Tibial nerve (tissue), 4 donors: ENCODE measurements around the gene CACNA1B. TPM values are rescaled to one million over a fixed set of nuclear protein-coding genes. Genes with fewer than 3 reads are reported as not detected.

ENCODE experiments used
- DNase-seq, 2 donors: peaks; one replicate each; pipeline ENCODE4 v3.0.0-alpha.2; 2019; ENCODE audit warnings: low spot score in 2 of 2
- H3K27ac ChIP-seq, 4 donors: fragments of 200-600 bp; sonication (generic) in 3 of 4; one replicate each; pipeline ENCODE4 v1.5.1; 2017 to 2019; ENCODE audit warnings: mild to moderate bottlenecking in 1 of 4
- H3K27me3 ChIP-seq, 2 donors: fragments of 200-600 bp; sonication (generic) in 1 of 2; one replicate each; pipeline versions ENCODE4 v1.5.1 to v1.6.0; 2017 to 2019
- H3K36me3 ChIP-seq, 3 donors: fragments of 200-600 bp; sonication (generic); one replicate each; pipeline ENCODE4 v1.5.1; 2018 to 2019
- H3K4me1 ChIP-seq, 4 donors: fragments of 200-600 bp; sonication (generic) in 3 of 4; one replicate each; pipeline ENCODE4 v1.5.1; 2017 to 2019
- H3K4me3 ChIP-seq, 4 donors: fragments of 200-600 bp; sonication (generic) in 3 of 4; one replicate each; pipeline ENCODE4 v1.5.1; 2017 to 2019; ENCODE audit warnings: mild to moderate bottlenecking in 1 of 4, moderate library complexity in 1 of 4
- H3K9me3 ChIP-seq, 4 donors: fragments of 200-600 bp; sonication (generic) in 3 of 4; one replicate each; pipeline ENCODE4 v1.5.1; 2017 to 2019
- EP300 ChIP-seq, 2 donors: sonication (generic); formaldehyde crosslinking; IDR thresholded peaks; one replicate each; pipeline ENCODE4 v1.6.1; 2017; ENCODE audit warnings: antibody characterized with exemption in 2 of 2, mild to moderate bottlenecking in 1 of 2
- POLR2A ChIP-seq, 2 donors: fragments of 450-650 bp; IDR thresholded peaks; one replicate each; pipeline ENCODE4 v1.6.1; 2017; ENCODE audit warnings: antibody characterized with exemption in 2 of 2, mild to moderate bottlenecking in 2 of 2, moderate library complexity in 2 of 2
- WGBS, 2 donors: methylation state at CpG; one replicate each; pipeline ENCODE4 v1.1.5; 2018; 5-methylcytosine and 5-hydroxymethylcytosine counted together
- total RNA-seq, 4 donors: library from RNA; depleted of rRNA; stranded (reverse); fragments of >200 nt; gene quantifications; one replicate each; pipeline ENCODE4 v1.1.0, GENCODE V29; 2016
- TF ChIP-seq, protein P1 (sequence below), 5 experiments: fragments of 200-600 bp in 3 of 5; fragments of 450-650 bp in 2 of 5; sonication (generic) in 3 of 5; IDR thresholded peaks; one replicate each; pipeline ENCODE4 v1.5.1; 2016 to 2019; ENCODE audit warnings: antibody characterized with exemption in 5 of 5, mild to moderate bottlenecking in 3 of 5, moderate library complexity in 2 of 5

The CACNA1B gene
- total RNA-seq, 4 donors from 2014 or later, result under 0.01 TPM; not detected in 2

DNA sequence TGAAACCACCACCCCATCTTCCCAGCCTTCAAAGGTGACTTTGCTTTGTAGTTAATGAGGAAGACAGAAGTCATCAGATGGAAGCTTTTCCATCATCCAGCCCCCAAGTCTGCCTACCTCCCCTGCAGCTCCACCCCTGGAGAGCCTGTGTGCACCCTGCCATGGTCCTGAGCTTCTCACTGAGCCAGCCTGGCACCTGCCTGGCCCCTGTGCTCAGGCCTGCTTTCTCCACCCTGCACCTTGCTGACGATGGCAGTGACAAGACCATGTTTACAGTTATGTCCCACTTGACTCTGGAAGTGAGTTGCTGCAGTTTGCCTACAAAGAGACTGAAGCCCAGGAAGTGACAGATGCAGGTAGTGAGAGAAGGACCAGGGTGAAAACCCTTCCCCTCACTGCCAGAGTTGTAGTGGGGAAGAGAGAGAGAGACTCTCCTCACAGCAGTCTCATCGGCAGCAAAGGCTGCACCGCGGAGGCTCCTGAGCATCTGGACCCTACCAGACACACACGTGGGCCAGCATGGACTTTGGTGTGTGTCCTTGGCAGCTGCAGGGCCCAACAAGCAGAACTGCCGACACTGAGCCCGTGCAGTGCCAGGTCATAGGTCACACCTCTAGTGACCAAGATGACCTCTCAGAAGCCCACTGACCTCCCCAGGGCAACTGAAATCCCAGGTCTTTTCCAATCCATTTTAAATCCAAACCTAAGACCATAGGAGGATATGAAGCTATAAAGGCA lies 107.1 kb downstream of the CACNA1B start:
- H3K27me3 ChIP-seq, result peaks cover 0 to 4% of the 10 kb centered on the region in 2 donors
- H3K36me3 ChIP-seq, result no peaks in the 10 kb centered on the region
- no peak for DNase-seq
- H3K4me3 ChIP-seq, result no peak overlapping the region
- no peak overlapping the region for H3K27ac ChIP-seq
- no peaks in the 10 kb centered on the region for H3K4me1 ChIP-seq
- H3K9me3 ChIP-seq, result peaks cover 0 to 7% (median 0%) of the 10 kb centered on the region in 4 donors
- 67 to 90% methylated on average over 7 of the region's 7 CpGs for WGBS, 2 donors
- no peak for TF ChIP-seq EP300 (IDR thresholded peaks at IDR 0.05)
- no peak for TF ChIP-seq POLR2A (IDR thresholded peaks at IDR 0.05)

DNA sequence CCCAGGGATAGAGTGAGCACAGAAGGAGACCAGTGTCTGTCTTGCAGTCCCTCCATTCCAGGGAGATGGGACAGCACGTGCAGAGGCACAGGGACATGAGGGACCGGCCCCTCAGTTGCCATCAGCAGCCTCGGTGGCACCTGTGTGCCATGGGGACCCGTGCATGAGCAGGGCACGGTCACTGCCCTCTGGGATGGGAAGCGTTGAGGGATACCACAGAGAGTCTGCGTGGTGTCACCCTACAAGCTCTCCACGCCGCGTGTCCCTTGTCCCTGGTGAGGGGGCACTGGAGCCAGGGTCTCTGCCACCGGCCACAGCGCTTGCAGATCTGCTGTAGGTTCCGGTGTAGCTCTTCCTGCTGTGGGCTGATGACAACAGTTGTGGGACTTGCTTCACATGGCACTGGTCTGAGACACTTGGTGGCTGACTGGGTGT lies 108.1 kb downstream of the CACNA1B start:
- Histone ChIP-seq H3K27me3 (peaks cover 0 to 4% of the 10 kb centered on the region in 2 donors), H3K36me3 (no peaks in the 10 kb centered on the region), H3K4me3 (no peak overlapping the region), H3K27ac (no peak overlapping the region), H3K4me1 (no peaks in the 10 kb centered on the region), H3K9me3 (peaks cover 0 to 7% (median 0%) of the 10 kb centered on the region in 4 donors)
- no peak for DNase-seq
- TF ChIP-seq POLR2A (IDR thresholded peaks at IDR 0.05) (no peak), EP300 (IDR thresholded peaks at IDR 0.05) (no peak)
- TF ChIP-seq, protein P1, sequence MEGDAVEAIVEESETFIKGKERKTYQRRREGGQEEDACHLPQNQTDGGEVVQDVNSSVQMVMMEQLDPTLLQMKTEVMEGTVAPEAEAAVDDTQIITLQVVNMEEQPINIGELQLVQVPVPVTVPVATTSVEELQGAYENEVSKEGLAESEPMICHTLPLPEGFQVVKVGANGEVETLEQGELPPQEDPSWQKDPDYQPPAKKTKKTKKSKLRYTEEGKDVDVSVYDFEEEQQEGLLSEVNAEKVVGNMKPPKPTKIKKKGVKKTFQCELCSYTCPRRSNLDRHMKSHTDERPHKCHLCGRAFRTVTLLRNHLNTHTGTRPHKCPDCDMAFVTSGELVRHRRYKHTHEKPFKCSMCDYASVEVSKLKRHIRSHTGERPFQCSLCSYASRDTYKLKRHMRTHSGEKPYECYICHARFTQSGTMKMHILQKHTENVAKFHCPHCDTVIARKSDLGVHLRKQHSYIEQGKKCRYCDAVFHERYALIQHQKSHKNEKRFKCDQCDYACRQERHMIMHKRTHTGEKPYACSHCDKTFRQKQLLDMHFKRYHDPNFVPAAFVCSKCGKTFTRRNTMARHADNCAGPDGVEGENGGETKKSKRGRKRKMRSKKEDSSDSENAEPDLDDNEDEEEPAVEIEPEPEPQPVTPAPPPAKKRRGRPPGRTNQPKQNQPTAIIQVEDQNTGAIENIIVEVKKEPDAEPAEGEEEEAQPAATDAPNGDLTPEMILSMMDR (IDR thresholded peaks at IDR 0.05), result no peak
- 93% methylated on average over 10 to 13 of the region's 13 CpGs for WGBS, 2 donors

DNA sequence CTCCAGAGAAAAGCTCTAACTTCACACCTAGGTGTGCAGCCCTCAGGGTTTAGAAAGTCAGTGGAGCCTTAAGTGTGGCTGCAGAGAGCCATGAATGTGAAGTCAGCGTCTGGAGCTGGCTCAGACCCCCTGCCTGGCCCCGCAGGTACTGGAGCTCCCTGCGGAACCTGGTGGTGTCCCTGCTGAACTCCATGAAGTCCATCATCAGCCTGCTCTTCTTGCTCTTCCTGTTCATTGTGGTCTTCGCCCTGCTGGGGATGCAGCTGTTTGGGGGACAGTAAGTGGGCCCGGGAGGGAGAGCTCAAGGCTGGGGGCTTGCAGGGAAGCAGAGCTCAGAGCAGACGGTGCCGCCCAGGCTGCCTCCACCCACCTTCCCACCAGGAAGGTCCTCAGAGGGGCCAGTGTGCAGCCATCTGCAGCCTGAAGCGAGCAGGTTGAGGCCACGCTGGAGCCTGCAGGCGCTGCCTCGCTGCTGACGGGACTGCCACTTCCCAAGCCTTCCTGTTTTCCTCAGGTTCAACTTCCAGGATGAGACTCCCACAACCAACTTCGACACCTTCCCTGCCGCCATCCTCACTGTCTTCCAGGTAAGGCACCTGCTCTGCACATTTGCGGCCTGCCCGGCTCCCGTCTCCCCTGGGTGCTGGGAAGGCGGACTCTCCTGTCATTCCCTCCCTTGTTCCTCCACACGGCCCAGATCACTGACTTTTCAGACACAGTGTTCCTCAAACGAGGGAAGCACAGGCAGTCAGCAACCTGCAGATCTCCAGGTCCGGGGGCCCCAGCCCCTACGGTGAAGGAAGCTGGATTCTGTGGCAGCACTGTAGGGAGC lies 108.9 kb downstream of the CACNA1B start:
- TF ChIP-seq POLR2A (IDR thresholded peaks at IDR 0.05) (no peak), EP300 (IDR thresholded peaks at IDR 0.05) (no peak)
- TF ChIP-seq, protein P1 (IDR thresholded peaks at IDR 0.05), result no peak
- DNase-seq, result no peak
- peaks cover 0 to 4% of the 10 kb centered on the region in 2 donors for H3K27me3 ChIP-seq

DNA sequence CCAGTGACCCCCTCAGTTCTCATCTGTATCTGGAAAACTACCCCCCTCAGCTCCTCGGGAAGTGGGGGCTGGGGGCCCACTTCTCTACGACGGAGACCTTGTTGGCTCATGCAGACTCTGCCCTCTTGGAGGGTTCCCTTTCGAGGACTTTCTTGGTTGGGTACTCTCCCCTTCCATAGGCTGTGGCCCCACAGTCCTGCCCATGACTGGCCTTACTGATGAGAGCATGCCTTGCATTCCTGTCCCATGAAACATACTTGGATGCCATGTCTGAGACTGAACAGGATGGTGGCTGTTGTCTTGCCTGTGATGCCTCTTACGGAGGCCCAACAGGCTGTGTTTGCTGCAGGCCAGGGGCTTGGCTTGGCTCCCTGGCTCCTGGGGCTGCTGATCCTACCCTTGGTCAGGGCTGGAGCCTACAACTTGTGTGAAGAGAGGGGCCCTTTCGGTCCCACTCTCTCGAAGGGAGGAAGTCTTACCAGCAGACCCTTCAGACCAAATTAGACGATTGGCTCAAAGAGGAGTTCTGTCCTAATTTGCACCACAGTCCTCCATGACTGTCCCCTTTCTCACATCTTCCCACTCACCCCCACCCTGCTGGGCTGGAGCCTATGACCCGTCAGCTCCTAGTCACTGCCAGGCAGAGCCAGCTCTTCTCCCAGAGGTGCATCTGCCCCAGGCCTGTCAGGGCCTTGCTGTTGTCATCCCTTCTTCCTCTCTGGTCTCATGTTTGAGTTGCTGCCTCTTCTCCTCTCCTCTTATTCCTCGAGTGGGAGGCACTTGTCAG lies 109.9 kb downstream of the CACNA1B start:
- TF ChIP-seq POLR2A (IDR thresholded peaks at IDR 0.05) (no peak), EP300 (IDR thresholded peaks at IDR 0.05) (no peak)
- TF ChIP-seq, protein P1 (IDR thresholded peaks at IDR 0.05), result no peak
- 69 to 82% methylated on average over 8 to 10 of the region's 10 CpGs for WGBS, 2 donors
- no peaks in the 10 kb centered on the region for H3K4me1 ChIP-seq
- DNase-seq, result no peak
- H3K4me3 ChIP-seq, result no peak overlapping the region
- no peaks in the 10 kb centered on the region for H3K9me3 ChIP-seq
- no peaks in the 10 kb centered on the region for H3K36me3 ChIP-seq
- peaks cover 0 to 4% of the 10 kb centered on the region in 2 donors for H3K27me3 ChIP-seq
- H3K27ac ChIP-seq, result no peak overlapping the region

More for the DNA sequence above, 108.9 kb downstream of the CACNA1B start:
- no peak overlapping the region for H3K4me3 ChIP-seq
- no peak overlapping the region for H3K27ac ChIP-seq
- WGBS, 2 donors, result 81 to 82% methylated on average over 22 of the region's 22 CpGs
- no peaks in the 10 kb centered on the region for H3K4me1 ChIP-seq
- H3K36me3 ChIP-seq, result no peaks in the 10 kb centered on the region
- peaks cover 0 to 3% (median 0%) of the 10 kb centered on the region in 4 donors for H3K9me3 ChIP-seq

DNA sequence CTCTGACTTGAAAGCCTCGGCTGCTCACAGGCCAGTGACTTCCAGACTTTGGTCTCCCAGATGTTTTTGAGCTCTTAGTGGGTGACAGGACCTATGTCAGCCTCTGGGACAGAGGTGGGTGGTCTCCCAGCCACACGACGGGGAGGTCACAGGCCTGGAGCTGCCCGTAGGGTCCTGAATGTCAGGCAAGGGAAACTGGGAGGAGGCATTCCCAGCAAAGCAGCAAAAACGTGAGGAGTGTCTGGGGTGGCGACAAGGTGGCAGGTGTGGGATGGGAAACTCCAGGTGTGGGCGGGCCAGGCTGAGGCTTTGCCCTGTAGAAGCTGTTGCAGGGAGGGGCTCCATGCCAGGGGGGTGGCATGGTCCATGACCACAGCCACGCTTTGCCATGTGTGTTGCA lies 110.5 kb downstream of the CACNA1B start:
- WGBS, 2 donors, result 70 to 83% methylated on average over 8 of the region's 8 CpGs
- no peaks in the 10 kb centered on the region for H3K36me3 ChIP-seq
- DNase-seq, result no peak
- peaks cover 0 to 4% of the 10 kb centered on the region in 2 donors for H3K27me3 ChIP-seq
- TF ChIP-seq, protein P1 (IDR thresholded peaks at IDR 0.05), result no peak
- no peak for TF ChIP-seq POLR2A (IDR thresholded peaks at IDR 0.05)
- TF ChIP-seq EP300 (IDR thresholded peaks at IDR 0.05), result no peak
- H3K9me3 ChIP-seq, result no peaks in the 10 kb centered on the region
- no peak overlapping the region for H3K27ac ChIP-seq
- no peaks in the 10 kb centered on the region for H3K4me1 ChIP-seq
- no peak overlapping the region for H3K4me3 ChIP-seq
